NCI-H524 (cell line): ENCODE measurements around the gene SYTL3.
"Not testable (repeated sequence)": the region's sequence is repeated elsewhere in the genome, so short reads cannot be mapped to it uniquely, and the experiment has no call there.

ENCODE experiments used
- DNase-seq, 2 experiments: peaks; one replicate each; lab custom pipeline; 2025; lab: John Stamatoyannopoulos, UW

The SYTL3 gene

DNA sequence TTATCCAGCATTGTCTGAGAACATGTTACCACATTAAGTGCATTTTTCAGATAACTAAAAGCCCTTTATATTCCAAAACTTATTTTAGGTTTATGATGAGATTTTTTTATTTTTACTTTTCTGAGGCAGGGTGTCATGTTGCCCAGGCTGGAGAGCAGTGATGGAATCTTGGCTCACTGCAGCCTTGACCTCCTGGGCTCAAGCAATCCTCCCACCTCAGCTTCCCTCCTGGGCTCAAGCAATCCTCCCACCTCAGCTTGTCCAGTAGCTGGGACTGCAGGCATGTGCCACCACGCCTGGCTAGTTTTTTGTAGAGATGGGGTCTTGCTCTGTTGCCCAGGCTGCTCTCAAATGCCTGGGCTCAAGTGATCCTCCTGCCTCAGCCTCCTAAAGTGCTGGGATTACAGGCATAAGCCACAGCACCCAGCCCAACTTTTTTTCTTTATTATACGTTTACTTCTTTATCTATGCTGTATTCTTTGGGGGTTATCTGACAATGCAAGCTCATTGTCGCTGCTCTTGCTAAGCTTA, 11.5 kb upstream of the SYTL3 start:
- DNase-seq = no peak

DNA sequence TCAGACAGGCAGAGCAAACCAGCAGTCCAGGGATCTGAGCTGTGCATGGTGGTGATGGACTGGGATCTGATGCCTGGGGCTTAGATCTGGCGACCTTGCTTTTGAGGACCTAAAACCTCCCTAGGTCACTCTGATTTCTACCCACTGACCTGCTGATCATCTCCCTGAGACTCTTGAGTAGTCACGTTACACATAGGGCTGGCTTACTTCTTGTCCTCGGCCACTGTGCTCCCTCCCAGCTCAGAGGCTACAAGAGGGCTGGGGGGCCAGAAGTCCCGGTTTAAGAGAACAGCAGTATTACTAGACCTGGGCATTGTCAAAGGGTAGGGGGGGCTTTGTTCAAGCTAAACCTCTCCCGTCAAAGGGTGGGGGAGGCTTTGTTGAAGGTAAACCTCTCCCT, 10.8 kb upstream of the SYTL3 start:
- DNase-seq = no peak

DNA sequence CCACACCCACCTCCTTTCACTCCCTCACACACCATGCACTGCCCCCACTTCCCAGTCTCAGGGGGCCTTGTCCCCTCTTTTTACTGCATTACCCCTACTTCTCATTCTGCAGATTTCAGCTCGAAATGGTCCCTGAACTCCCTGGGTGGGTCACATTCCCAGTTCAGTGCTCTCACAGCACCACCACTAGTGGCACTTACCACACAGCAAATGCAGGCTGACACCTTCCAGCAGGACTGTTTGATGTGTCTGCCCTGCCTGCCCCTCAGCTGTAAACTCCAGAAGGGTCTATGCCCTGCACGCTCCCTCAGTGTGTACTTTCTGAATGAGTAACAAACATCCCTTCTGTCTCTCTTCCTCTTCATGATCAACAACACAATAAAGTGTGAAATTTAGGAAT, 9.3 kb upstream of the SYTL3 start:
- DNase-seq = no peak

DNA sequence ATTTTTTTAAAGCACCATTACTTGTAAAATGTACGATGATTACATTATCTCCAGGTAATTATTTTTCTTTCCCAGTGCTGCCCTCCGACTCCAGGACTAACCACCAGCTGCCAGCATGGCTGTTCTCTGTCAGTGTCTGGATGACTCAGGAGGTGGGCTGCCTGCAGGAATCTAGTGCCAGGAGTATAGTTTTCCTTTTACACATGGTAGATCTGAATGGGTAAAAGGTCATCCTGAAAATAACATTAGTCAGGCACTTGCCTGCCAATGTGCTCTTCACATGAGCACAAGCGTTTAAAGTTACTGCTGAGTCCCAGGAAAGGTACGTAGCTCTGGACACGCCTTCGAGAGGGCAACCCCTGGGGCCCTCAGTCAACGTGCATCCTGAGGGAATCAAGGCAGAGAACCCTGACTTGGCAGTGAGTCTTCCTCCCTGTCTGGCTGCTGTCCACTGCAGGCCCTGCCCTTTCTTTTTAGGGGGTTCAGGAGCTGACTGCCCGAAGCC, 7.7 kb upstream of the SYTL3 start:
- no peak for DNase-seq

DNA sequence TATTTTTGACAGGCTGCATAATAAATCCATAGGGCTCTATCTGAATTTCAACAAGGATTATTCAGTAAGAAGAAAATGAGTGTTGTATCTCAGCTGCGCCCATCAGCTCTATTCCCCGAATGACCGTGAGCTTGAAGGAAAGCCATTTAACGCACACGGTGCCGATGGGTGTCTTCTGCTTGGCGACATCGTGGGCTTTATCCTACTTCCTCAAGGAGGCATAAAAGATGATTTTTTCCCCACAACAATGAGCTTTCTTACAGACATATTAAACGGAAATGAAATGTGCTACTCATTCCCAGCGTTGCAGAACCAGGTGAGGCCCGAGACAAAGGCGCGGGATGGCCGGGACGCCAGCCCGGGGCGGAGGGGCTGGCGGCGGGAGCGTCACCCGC, 6.0 kb upstream of the SYTL3 start:
- peak in 1 of 2 experiments; percentile 41 for DNase-seq

DNA sequence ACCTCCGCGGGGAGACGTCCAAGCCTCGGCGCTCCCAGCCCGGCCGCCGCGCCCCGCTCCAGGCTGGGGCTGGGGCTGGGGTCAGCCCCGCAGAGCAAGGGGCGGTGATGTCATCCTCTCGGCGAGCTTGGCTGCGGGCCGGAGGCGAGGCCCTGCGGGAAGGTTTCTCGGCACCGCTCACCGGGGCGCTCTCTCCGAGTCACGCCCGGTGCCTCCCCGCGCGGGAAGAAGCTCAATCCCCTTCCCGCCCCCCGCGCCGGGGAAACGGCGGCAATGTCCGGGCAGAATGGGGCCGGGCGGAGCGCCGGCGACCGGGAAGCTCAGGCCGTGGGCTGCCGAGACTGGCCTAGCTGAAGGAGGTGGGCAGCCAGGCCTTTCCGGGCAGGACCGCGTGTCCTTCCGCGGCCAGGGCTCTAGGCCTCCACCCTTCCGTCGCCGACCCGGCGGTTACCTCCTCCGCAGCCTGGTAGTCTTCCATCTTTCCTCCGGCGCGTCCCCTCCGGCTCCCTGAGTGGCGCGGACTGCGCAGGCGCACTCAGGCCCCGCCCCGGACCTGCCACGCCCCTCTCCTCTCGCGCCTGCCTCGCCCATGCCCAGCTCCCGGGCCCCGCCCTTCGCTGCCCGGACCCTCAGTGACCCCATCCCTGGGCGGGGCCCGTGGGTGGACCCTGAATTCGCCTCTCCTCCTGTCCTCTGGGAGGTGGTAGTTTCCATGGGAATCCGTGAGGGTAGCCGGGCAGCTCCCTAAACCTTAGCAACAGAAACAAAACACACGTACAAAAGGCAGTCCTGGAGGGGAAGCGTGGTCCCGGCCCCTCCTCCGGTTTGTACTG, 5.4 kb upstream of the SYTL3 start, which contains the start of gene DYNLT1:
Gene DYNLT1 (minus strand): TSS at position 513 of the 833 bp plus-strand sequence. CDS start 35 bp downstream, at position 478.
- peak; percentile 95 to 97 for DNase-seq

DNA sequence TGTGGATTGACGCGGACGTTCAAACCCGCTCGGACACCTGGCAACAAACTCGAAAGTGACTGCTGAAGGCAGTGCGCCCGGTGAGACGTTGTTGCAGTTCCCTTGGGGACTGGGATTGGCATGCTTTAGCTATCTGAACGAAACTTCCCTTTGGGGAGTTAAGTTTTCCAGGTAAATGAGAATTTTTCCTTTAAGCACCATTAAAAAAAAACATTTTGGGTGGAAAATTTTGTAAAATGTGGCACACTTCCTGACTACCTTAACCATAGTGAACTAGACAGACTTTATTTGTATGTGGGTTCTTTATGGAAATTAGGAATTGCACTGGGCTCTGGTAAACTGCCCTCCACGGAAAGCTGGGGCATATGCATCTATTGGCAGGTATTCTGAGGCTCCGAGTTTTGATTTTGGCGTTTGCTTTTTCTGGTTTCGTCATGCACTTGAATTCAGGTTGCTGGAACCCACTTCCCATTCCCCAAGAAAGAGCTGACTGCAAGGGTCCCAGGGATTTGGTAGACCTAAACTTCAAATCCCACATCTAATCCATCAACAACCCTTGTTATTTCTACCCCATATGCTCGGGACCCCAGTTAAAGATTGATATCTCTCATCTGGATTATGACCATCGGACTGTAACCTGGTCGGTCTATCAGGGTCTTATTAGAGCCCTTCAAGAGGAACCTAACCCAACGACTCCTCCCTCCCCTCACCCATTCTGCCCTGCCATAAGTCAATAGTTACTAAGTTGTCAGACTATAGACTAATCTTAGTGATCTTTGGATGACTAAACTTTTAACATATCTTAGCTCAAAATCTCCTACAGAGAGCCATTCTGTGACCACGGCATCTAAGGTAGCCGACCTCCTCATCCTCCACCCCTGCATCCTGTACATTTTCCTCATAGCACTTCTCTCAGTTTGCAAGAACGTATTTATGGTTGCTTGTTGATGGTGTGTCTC, 4.5 kb upstream of the SYTL3 start:
- DNase-seq = peak in 1 of 2 experiments; percentile 51

DNA sequence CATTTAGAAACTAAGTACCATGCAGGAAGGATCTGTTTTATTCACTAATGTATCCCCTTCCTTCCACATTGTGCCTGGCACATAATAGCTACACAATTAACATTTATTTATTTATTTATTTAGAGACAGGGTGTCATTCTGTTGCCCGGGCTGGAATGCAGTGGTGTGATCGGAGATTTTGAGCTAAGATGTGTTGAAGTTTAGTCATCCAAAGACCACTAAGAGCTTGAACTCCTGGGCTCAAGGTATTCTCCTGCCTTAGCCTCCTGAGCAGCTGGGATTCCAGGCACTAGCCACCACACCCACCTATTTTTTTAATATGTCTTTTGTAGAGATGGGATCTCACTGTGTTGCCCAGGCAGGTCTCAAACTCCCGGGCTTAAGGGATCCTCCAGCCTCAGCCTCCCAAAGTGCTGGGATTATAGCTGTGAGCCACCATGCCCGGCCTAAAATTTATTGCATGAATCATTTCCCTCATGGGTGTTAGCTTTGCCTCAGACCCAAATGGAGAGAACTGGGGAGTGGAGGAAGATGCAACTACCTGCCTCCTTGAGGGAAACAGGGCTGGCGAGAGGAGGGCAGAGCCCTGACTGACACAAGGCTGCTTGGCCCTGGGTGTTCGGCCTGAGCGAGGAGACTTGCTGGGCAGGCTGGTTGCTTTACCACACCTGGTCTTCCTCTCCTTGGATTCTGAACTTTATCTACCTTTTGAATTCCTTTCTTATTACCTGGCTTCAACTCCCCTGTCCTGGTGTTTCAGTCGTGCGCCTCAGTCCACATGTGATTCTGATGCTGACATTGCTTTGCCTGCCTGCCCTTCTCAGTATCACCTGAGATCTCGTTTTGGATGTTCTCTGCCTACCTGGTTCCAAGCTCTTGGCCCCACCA, 3.6 kb upstream of the SYTL3 start:
- no peak for DNase-seq

DNA sequence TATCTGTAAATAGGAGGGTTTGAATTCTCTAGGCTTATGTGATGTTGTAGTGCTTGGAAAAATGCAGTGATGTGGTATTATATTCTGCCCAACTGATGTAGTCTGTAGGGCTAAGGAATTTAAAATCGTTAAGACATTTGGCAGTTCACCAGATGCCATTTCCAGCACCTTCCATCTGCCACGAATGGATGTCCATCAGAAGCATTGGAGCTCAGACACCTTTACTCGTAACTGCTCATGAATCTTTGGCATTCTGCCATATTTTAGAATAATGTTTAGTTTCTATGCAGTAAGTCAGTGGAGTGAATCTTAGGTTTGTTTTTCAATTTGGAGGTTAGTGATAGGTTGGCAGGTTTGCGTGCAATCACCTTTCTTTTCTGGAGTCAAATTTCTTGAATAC, 2.4 kb upstream of the SYTL3 start:
- peak in 1 of 2 experiments; percentile 38 for DNase-seq

DNA sequence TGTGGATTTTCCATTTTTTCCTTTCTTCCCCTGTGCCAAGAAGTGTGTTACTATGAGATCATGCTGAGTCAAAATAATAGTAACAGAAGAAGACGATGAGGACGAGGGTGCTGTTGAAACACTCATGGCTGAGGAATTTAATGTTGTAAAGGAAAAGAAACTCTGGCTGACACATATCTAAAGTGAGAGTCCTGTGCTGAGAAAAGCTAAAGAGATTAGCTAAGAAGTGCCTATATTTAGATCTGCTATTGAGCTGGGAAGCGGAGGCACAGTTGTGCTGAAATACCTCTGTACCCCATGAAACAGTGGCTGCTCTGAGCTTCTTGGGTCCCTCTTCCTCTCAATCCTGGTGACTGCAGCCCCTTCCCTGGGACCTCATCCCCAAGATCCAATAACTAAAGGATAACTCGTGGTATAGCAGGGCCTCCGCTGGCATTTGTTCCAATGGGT, 1.1 kb upstream of the SYTL3 start:
- no peak for DNase-seq

DNA sequence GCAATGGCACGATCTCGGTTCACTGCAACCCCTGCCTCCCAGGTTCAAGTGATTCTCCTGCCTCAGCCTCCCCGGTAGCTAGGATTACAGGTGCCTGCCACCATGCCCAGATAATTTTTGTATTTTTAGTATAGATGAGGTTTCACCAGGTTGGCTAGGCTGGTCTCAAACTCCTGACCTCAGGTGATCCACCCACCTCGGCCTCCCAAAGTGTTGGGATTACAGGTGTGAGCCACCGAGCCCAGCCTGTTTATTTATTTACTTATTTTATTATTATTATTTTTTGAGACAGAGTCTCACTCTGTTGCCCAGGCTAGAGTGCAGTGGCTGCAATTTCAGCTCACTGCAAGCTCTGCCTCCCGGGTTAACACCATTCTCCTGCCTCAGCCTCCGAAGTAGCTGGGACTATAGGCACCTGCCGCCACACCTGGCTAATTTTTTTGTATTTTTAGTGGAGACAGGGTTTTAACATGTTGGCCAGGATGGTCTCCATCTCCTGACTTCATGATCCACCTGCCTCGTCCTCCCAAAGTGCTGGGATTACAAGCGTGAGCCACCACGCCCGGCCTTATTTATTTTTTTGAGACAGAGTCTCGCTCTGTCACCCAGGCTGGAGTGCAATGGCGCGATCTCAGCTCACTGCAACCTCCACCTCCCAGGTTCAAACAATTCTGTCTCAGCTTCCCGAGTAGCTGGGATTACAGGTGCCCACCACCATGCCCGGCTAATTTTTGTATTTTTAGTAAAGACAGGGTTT, 2.3 kb downstream of the SYTL3 start:
- not testable (repeated sequence) for DNase-seq

DNA sequence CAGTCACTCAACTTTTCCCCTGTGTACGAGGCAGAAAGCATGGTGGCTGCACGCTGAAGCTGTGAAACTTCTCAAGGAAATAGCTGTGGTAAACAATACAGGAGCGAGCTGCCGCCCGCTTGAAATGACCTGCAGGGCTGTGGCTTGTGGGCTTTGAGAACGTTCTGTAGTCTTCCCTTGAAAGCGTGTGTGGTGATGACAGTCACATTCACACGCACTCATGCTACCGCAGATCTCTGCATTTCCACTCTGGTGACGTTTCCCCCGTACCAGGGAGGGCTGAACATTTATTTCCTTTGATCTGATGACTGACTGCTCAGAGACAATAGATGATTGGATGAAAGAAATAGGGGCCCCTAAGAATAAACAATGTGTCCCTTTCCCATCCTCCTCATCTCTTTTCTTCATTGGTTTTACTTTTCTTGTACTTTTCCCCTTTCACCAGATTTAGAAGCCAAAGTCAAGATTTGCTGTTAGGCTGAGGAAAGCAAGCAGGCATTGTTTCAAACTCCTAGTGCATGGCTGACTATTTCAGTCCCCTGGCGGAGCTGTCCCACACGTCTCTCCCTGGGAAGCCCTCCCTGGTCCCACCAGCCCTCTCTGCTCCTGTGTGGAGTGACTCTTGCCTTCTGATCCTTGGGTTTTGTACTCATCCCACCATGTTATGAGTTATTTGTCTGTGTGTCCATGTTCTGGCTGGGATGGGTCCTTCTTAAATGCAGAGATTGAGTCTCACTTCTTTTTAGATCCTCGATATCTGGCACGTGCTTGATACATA, 3.9 kb downstream of the SYTL3 start:
- DNase-seq = no peak

DNA sequence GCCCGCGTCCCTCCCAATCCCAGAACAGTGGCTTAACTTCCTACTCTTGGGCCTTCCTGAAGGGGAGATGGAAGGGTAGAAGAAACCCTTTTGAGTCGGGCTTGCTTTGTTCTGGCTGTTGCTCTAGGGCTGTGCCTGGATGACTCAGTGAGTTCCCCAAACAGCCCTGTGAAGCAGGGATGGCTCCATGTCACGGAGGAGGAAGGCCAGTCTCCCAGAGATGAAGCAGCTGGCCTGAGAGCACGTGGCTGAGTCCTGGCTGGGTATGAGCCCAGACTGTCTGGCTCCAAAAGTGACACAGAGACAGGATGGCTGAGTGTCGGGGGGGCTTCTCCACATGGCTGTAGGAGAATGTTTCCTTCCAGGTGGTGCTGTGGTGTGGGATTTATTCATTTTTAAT, 4.6 kb downstream of the SYTL3 start:
- peak; percentile 71 to 82 for DNase-seq

DNA sequence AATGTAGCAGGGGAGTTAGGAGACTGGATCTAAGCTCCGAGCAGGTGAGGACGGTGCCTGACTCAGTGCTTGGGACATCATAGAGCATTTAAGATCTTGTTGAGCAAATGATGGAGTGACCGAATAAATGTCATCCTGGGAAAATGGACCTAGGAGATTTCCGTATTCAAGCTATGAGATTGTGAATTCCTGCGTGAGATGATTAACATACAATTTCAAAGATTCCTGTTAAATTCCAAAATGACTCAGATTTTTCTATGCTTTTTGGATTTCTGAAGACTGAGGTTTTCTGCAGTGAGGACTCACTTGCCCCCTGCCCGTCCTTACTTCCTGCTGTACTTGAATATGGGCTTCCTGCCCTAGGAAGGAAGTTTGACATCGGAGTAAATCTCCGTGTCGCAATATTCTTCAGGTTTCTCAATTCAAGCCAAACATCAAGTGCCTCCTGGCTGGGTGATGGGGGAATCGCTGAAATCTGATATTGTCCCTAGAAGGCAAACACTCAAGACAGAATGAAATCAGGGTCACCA, 5.2 kb downstream of the SYTL3 start:
- peak; percentile 88 to 90 for DNase-seq

DNA sequence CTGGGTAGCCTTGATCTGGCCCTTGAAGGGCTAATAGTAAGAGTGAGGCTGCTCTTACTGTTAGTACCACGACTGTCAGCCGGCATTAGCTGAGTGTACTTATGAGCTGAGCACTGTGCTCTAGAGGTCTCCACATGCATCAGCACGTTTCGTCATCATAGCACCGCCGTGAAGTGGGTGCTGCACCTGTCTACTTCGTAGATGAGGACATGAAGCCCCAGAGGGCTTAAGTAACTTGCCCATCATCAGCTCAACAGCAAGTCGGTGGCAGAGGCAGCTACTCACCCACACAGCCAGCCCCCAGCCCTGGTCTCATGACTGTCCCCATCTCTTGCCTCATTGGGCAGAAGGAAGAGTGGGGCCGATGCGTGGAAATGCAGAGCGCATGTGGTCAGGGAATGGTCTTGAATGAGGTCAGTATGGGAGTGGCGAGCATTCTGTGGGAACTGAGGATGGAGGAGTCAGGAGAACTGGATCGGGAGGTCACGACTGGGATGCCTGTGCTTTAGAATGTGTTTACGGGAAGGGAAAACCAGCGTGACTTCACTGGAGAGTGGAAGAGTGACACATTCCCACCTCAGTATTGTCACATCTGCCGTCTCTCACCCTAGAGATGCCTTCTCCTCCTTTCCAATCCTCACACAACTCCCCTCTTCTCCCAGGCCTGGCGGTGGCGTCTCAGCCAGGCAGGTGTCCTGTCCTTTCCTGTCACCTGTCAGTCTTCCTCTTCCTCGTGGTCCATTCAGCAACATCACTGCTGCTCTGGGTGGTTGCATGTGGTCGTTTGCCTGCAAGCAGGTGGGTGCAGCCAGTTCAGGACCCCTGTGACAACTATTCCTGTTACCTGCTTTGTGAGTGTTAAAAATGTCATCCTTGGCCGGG, 6.0 kb downstream of the SYTL3 start:
- DNase-seq = peak; percentile 90 to 94

DNA sequence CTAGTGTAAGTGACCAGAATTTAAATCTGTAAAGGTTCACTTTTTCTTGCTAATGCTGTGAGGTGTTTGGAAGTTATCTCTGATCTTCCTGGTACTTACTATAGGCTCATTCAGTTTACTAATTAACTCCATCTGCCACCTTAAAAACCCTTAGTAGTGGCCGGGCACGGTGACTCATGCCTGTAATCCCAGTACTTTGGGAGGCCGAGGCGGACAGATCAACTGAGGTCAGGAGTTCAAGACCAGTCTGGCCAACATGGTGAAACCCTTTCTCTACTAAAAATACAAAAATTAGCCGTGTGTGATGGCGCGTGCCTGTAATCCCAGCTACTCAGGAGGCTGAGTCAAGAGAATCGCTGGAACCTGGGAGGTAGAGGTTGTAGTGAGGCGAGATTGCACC, 7.1 kb downstream of the SYTL3 start:
- peak; percentile 33 to 64 for DNase-seq

DNA sequence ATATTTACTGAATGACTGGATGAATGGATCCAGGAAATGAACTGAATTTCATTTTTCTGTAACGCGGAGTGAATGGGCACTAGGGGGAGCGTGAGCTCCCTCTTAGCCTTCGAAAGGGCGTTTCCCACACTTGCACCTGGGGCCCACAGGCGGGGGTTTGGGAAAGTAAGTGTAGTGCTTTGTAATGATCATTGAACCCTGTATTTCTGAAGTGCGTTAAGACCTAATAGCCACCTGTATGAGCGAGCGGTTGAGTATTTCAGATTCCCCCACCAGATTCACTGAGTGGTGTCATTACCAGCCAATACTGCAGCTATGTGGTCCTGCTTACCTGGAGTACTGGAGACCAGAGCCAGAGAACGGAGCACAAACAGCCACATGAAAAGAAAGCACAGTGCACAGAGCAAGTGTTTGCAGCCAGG, 10.5 kb downstream of the SYTL3 start:
- peak; percentile 19 to 42 for DNase-seq

DNA sequence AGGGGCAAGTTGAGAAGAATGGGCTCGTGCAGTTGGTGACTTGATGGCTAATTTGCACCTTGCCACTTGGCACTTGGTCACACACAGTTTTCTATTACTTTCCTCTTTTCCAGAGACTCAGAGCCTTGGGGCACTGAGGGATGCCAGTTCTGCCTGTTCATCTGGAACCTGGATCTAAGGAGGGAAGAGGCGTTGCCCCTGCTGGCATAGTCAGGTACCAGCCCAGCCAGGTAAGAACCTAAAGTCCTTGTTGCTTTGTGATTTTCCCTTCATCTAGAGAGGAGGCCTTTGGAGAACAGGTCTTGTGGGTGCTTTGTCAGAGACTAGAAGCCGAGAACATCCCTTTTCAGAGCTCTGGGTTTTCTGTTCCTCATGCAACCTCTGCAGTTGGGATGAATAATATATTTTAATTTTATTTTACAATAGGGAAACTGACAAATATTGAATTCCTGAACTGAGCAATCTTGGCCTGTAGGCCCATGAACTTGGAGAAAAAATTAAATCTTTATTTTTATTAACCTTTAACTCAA, 11.4 kb downstream of the SYTL3 start:
- no peak for DNase-seq
